ENCODE results near the gene DCBLD2.
A peak's percentile ranks its signal among the peaks of the same experiment; 100 is the strongest.

The DCBLD2 gene

DNA sequence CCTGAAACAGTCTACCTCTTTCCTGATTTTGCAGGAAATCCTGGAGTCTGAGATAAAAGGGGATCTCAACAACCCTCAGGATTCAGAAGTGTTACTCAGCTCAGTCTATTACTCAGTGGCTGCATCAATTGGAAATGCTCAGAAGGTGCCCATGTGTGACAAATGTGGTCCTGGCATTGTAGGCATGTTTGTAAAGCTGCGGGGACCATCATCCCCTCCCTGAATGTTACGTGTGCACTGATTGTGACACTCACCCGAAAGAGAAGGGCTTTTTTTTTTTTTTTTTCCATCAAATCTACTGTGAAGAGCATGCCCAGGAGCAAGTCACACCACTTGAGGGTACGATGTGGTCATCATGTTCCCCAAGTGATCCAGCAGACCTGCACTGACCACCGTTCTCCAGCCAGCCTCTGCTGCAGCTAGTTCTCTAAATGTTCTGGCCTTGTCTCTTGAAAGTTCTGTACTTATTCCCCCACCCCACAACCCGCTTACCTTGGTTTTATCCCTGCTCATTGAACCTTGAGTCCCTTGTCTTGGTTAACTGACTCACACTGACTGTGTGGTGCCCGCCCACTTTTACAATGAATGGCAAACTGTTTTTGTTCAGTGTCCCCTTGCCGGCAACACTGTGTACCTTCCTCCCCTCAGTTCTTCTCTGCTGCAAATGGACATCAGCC is 118.5 kb downstream of the DCBLD2 start:
- Mint-ChIP-seq H3K9me3 (no peaks in the 10 kb centered on the region), H3K27me3 (no peaks in the 10 kb centered on the region), H3K36me3 (no peaks in the 10 kb centered on the region), H3K4me1 (peaks cover 0 to 12% of the 10 kb centered on the region in 2 donors), H3K4me3 (no peak overlapping the region), H3K27ac (no peak overlapping the region)
- DNase-seq (no peak), ATAC-seq (replicated peaks) (peak; percentile 43 to 44)

DNA sequence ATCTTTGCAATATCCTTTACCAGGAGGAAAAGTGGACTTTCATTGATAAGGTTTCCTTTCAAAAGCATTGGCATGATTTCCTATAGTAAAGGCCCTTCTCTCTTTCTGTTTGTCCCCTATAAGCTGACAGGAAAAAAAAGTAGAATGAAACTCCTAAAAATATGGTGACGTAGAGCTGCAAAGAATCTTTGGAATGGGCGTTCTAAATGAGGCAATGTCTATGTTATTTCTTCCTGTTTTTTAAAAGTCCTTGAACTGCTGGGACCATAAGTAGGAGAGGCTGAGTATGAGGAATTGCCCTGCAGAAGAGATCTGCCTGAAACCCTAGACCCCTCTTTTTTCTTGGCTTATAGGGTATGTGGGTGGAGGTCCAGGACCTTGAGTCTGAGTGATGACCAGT is 121.2 kb downstream of the DCBLD2 start:
- no peak for DNase-seq
- Mint-ChIP-seq H3K4me1 (peaks cover 0 to 5% of the 10 kb centered on the region in 2 donors), H3K27ac (no peak overlapping the region), H3K4me3 (no peak overlapping the region), H3K36me3 (no peaks in the 10 kb centered on the region), H3K9me3 (no peaks in the 10 kb centered on the region), H3K27me3 (no peaks in the 10 kb centered on the region)
- ATAC-seq (replicated peaks): no peak

DNA sequence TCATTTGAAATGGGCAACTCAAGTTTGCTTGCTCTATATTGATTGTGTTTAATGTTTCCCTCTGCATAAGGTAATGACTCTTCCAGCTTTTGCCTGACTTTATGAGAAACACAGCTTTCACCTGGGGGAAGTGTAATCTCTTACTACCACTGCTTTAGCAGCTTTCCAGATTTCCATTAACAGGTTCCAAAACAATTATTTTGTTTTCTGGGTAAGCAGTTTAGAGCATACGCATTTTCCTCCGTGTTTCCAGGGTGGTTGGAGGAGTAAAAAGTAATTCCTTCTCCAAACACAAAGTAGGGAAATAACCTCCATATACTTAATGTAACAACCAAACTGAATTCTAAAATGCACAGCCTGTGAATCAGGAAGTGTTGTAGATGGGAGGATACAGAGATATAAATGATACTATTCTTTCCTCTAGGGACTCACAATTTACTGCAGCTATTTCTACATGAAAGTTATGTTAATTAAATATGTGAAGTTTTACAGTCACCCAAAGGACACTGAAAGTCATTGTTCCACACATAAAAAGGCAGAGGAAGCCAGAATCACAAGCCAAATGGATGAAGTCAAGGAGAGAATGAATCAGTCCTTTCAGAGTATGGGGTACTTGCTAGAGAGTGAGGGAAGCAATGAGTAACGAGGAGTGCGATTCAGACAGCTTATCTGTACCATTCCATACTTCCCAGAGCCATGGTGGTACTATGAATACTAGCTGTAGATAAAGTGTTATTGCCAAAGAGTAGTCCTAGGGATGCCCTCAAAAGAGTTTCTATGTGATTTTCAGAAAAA is 121.8 kb downstream of the DCBLD2 start:
- no peak for DNase-seq
- peaks cover 0 to 5% of the 10 kb centered on the region in 2 donors for H3K4me1 Mint-ChIP-seq
- H3K36me3 Mint-ChIP-seq: no peaks in the 10 kb centered on the region
- H3K9me3 Mint-ChIP-seq: no peaks in the 10 kb centered on the region
- H3K27me3 Mint-ChIP-seq: no peaks in the 10 kb centered on the region
- H3K4me3 Mint-ChIP-seq: no peak overlapping the region
- no peak for ATAC-seq (replicated peaks)
- H3K27ac Mint-ChIP-seq: no peak overlapping the region

DNA sequence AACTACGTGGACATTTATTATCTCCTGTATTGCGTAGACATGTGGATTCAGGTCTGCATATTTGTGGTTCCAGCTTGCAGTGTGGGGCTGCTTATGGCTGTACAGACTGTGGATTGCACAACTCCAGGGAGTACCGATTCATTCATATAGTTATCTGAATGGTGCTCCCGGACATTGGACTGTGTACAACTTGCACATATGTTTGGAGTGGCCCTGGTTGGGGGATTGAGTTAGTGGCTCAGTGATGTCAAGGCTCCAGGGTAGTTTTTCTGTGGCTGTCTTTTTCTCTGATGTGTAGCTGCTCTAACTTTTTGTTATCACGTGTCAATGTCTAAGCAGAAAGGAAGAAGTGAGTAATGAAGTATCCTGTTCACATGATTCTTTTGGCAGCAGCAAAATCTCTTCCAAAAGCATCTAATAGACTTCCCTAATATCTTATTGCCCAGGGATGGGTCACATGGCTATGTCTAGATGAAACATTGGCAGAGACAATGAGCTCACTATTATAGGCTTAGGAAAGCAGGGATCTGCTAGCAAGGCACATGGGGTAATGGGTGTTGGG is 122.6 kb downstream of the DCBLD2 start:
- H3K27me3 Mint-ChIP-seq: no peaks in the 10 kb centered on the region
- DNase-seq (no peak), ATAC-seq (replicated peaks) (peak in 1 of 2 donors; percentile 19)
- no peak overlapping the region for H3K27ac Mint-ChIP-seq
- H3K4me1 Mint-ChIP-seq: peaks cover 0 to 5% of the 10 kb centered on the region in 2 donors
- H3K9me3 Mint-ChIP-seq: no peaks in the 10 kb centered on the region
- H3K36me3 Mint-ChIP-seq: no peaks in the 10 kb centered on the region
- no peak overlapping the region for H3K4me3 Mint-ChIP-seq

DNA sequence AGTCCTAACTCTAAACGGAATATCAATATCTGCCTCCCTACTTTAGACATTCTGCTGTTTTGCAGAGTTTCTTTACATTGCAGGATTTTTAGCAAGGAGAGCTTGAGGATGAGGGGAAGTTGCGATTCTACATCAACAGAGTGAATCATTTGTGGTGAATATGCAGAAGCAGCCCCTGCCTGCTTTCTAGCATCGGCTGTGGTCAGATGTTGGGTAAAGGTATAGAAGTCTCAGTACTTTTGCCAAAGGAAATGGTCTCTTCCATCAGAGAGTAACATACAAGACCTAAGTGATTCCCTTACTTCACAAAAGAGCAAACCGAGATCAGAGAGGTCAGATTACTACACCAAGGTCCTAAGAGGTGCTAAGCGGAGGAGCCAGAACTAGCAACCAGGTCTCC is 123.1 kb downstream of the DCBLD2 start:
- Mint-ChIP-seq H3K4me1 (peaks cover 0 to 5% of the 10 kb centered on the region in 2 donors), H3K27me3 (no peaks in the 10 kb centered on the region), H3K4me3 (no peak overlapping the region), H3K36me3 (no peaks in the 10 kb centered on the region), H3K9me3 (no peaks in the 10 kb centered on the region), H3K27ac (no peak overlapping the region)
- no peak for DNase-seq
- ATAC-seq (replicated peaks): peak; percentile 29 to 44

DNA sequence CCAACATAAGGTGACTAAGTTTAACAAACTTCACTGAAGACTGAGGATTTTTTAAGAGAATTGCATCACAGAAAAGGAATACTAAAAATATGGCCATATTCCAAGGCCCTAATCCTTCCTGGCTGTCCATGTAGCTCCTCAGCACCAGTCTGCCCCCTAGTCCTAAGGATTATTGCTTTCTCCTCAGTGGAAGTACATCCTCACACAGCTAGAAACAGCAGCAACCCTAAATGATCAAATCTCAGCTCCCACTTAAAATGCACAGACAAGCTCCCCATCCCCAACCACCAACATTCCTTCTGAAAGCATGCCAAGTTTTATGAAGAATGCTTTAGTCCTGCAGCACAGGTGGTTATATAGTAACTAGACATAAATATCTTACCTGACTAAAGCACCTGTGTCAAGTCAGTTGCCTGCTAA is 123.7 kb downstream of the DCBLD2 start:
- Mint-ChIP-seq H3K4me3 (no peak overlapping the region), H3K36me3 (no peaks in the 10 kb centered on the region), H3K4me1 (no peaks in the 10 kb centered on the region), H3K9me3 (no peaks in the 10 kb centered on the region), H3K27ac (no peak overlapping the region), H3K27me3 (no peaks in the 10 kb centered on the region)
- DNase-seq (no peak), ATAC-seq (replicated peaks) (no peak)

DNA sequence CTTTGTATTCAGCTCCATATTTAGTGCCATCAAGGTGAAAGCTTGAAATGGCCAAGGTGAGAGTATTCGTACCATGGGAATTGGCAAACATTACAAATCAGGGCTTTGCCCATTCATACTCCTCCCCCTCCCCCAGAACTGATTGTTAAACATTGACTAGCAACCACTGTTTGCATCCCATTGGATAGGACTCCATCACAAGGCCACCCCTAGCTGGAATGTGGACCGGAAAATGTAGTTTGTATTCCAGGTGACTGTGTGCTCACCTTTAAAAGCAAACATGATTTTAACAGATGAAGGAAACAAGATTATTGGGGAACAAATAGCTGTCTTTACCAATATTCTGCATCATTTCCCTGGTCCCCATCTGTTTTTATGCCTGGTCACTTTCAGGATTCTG is 124.2 kb downstream of the DCBLD2 start:
- Mint-ChIP-seq H3K36me3 (no peaks in the 10 kb centered on the region), H3K9me3 (no peaks in the 10 kb centered on the region), H3K4me3 (no peak overlapping the region), H3K27ac (no peak overlapping the region), H3K4me1 (no peaks in the 10 kb centered on the region), H3K27me3 (no peaks in the 10 kb centered on the region)
- DNase-seq (no peak), ATAC-seq (replicated peaks) (no peak)

DNA sequence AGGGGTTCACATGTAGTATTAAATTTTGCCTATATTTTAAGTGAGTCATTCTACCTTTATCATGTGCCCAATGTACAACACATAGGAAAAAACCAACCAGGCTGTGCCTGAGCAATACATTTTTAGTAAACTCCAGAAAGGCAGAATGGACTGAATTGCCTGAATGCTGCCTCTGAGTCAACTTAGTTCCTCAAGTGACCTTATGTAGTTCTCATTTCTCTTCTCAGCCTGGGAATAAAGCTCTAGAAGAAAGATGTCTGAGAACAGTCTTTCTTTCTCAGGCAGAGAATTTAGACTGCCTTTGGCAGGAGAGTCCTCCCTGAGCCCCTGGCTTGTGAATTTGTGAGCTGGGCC is 125.4 kb downstream of the DCBLD2 start:
- Mint-ChIP-seq H3K36me3 (no peaks in the 10 kb centered on the region), H3K9me3 (no peaks in the 10 kb centered on the region), H3K4me1 (no peaks in the 10 kb centered on the region), H3K4me3 (no peak overlapping the region), H3K27me3 (no peaks in the 10 kb centered on the region), H3K27ac (no peak overlapping the region)
- ATAC-seq (replicated peaks) (no peak), DNase-seq (no peak)

DNA sequence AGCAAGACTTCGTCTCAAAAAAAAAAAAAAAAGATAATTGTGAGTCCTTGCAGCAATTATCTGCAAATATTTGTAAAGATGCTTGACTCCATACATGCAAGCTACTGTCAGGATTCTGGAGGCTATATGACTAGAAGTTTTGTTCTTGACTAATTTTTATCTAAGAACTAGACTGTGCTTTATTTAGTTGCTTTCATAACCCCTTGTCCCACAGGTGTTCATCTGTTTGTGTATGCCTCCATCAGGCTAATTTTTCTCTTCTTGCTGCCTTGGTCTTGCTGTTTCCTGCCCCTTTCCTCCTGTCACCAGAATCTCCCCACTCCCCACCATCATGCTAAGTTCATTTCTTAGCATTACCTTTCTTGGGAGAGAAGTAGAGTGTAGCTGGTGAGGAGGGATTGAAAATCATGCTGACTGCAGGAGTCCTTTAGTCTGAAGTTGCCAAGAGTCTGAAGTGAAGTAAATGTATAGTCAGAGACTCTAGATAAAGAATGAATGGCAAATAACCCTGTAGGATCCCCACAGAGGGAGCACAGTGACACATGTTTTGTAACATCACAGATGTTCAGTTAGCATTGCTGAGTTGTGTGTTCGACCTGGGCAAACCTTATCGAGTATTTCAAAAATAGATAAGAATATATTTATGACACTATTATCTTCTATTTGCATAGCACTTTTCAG is 125.9 kb downstream of the DCBLD2 start:
- no peak for ATAC-seq (replicated peaks)
- Mint-ChIP-seq H3K4me3 (no peak overlapping the region), H3K9me3 (no peaks in the 10 kb centered on the region), H3K27me3 (no peaks in the 10 kb centered on the region), H3K27ac (no peak overlapping the region), H3K36me3 (no peaks in the 10 kb centered on the region), H3K4me1 (no peaks in the 10 kb centered on the region)
- DNase-seq: no peak

DNA sequence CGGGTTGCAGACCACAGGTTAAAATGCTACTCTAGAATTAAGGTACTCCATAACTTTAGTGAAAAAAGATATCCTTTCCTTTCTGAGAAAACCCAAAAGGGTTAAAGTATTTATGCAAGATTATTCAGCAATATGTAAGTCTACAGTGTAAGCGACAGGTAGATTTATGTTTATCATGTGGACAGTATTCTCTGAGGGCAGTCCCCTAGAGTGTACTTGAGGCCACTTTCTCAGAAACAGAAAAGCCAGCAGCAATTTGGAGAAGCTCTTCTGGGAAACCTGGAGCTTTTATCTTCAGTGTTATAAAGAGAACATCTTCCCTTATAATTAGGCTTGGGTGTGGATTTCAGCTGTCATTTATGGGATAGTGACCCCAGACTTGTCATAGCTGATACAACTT is 129.5 kb downstream of the DCBLD2 start:
- ATAC-seq (replicated peaks) (no peak), DNase-seq (no peak)
- Mint-ChIP-seq H3K4me1 (no peaks in the 10 kb centered on the region), H3K27ac (no peak overlapping the region), H3K27me3 (no peaks in the 10 kb centered on the region), H3K4me3 (no peak overlapping the region), H3K9me3 (no peaks in the 10 kb centered on the region), H3K36me3 (no peaks in the 10 kb centered on the region)

DNA sequence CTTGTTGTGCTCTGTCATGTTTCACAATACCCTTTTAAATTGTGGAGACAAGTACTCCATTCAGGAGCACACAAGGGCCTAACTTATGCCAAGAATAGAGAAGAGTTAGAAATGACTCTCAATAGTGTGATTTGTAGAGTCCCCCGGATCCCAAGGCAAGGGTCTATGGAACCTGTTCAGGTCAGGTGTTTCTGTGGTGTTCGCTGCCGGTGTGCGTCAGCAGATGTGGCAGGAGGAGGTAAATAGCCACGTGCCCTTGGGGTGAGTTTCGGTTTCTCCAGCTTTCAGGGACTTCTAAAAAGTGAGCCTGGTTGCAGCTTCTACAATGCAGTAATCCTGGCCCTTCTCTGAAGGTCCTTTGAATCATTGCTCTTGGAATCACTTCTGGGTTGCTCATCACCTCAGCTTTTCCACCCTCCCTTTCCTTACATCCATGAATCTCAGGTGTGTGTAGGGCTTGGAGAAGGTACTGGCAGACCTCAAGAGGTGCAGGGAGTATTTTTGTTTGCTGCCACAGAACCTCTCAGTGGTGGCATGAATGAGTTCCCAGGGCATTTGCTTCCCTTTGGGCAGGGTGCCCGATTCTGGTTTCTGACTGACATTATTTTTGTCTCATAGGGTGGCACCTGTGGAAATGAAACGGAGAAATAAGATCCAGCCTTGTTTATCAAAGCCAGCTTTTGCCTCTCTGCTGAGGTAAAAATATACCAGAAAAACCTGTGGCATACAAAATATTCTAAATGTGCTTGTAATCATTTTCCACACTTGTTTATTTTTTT is 131.0 kb downstream of the DCBLD2 start:
- DNase-seq: no peak
- Mint-ChIP-seq H3K9me3 (no peaks in the 10 kb centered on the region), H3K4me1 (no peaks in the 10 kb centered on the region), H3K36me3 (no peaks in the 10 kb centered on the region), H3K27ac (no peak overlapping the region), H3K4me3 (no peak overlapping the region), H3K27me3 (no peaks in the 10 kb centered on the region)
- ATAC-seq (replicated peaks): peak; percentile 42 to 44

DNA sequence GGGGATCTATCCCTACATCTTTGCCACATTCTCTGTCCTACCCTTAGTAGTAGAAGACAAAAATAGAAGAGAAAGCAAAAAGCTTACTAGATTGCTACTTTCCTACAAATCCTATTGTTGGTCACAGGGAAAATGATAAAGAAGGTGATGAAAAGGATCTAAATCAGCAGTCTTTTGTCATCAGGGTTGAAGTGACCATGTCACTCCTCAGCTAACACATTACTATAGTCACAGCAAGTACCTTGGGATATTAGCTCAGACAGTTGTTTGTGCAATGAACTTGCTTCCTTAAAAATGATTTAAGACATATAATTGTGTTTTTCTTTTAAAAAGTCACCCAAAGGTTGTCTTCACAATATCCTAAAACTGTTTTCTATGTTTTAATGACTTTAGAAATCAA is 132.0 kb downstream of the DCBLD2 start:
- H3K9me3 Mint-ChIP-seq: no peaks in the 10 kb centered on the region
- H3K27ac Mint-ChIP-seq: no peak overlapping the region
- no peak overlapping the region for H3K4me3 Mint-ChIP-seq
- no peaks in the 10 kb centered on the region for H3K27me3 Mint-ChIP-seq
- no peak for DNase-seq
- no peak for ATAC-seq (replicated peaks)
- no peaks in the 10 kb centered on the region for H3K36me3 Mint-ChIP-seq
- peaks cover 0 to 2% of the 10 kb centered on the region in 2 donors for H3K4me1 Mint-ChIP-seq

DNA sequence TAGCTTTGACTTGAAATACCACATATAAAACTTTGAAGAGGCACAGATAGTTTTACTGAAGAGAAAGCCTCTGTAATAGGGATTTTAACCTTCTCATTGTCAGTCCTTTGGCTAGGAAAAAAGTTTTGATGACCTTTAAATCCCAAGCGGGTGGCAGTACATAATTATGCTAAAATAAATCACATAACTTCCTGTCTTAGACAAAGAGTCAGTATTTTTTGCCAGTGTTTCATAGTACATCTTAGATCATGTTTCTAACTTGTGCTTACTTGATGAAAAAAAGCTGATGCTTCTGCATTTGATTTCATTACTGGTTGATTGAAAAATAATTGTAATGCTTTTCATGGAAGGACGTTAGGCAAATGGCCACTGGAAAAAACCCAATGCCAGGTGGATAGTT is 132.5 kb downstream of the DCBLD2 start:
- no peak overlapping the region for H3K4me3 Mint-ChIP-seq
- no peak overlapping the region for H3K27ac Mint-ChIP-seq
- H3K9me3 Mint-ChIP-seq: no peaks in the 10 kb centered on the region
- H3K4me1 Mint-ChIP-seq: peaks cover 0 to 7% of the 10 kb centered on the region in 2 donors
- H3K36me3 Mint-ChIP-seq: no peaks in the 10 kb centered on the region
- H3K27me3 Mint-ChIP-seq: no peaks in the 10 kb centered on the region
- ATAC-seq (replicated peaks): no peak
- no peak for DNase-seq

DNA sequence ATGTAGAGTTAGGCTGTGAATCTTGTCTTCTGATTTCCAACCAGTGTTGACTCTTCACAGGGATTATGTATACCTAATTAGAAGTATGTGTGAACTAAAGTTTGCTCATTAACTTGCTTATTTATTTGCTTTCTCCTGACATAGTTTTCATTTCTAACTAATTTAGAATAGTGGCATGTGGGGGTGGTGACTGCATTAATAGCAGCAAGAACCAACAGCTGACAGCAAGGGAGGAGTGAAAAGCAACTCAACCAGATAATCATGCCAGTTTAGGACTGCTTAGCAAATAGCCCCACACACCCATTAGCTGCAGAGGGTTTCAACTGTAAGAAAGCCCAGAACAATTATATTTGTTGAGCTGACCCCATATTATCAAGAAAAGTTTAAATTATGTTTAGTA is 134.6 kb downstream of the DCBLD2 start:
- peaks cover 12 to 24% of the 10 kb centered on the region in 2 donors for H3K4me1 Mint-ChIP-seq
- H3K27ac Mint-ChIP-seq: no peak overlapping the region
- DNase-seq: no peak
- ATAC-seq (replicated peaks): no peak
- H3K4me3 Mint-ChIP-seq: no peak overlapping the region
- no peaks in the 10 kb centered on the region for H3K27me3 Mint-ChIP-seq
- no peaks in the 10 kb centered on the region for H3K36me3 Mint-ChIP-seq
- no peaks in the 10 kb centered on the region for H3K9me3 Mint-ChIP-seq
